NOMO-1 (cell line): Measurements from ENCODE around the gene COPRS.
"Not testable (repeated sequence)": the region's sequence is repeated elsewhere in the genome, so short reads cannot be mapped to it uniquely, and the experiment has no call there.

Experiments
- DNase-seq, 2 experiments: peaks; one replicate each; lab custom pipeline; 2025; ENCODE audit not compliant: unreplicated experiment in 2 of 2; lab: John Stamatoyannopoulos, UW

Gene COPRS

GRCh38 chr17:31853911-31854470, 5.1 kb downstream of the COPRS start:
- DNase-seq: no peak

- no peak for DNase-seq
These were observed 13.8 kb downstream of the COPRS start for GRCh38 chr17:31845291-31845690.

GRCh38 chr17:31843070-31843745, 15.8 kb downstream of the COPRS start:
- no peak for DNase-seq

GRCh38 chr17:31842195-31843069, 16.6 kb downstream of the COPRS start:
- DNase-seq: peak; percentile 50 to 60

- DNase-seq: no peak
These were observed 17.2 kb downstream of the COPRS start for GRCh38 chr17:31841850-31842194.

- no peak for DNase-seq
These were observed 20.3 kb downstream of the COPRS start for GRCh38 chr17:31838636-31839225.

- DNase-seq: no peak
These were observed 23.1 kb downstream of the COPRS start for GRCh38 chr17:31835984-31836383.

- DNase-seq: peak; percentile 64 to 77
These were observed 24.6 kb downstream of the COPRS start for GRCh38 chr17:31834448-31834847.

- no peak for DNase-seq
These were observed 26.3 kb downstream of the COPRS start for GRCh38 chr17:31832746-31833145.

GRCh38 chr17:31830971-31831858, 27.8 kb downstream of the COPRS start:
- DNase-seq: no peak

GRCh38 chr17:31829649-31830048, 29.4 kb downstream of the COPRS start:
- no peak for DNase-seq

GRCh38 chr17:31828955-31829354, 30.1 kb downstream of the COPRS start:
- DNase-seq: not testable (repeated sequence)

- no peak for DNase-seq
These were observed 32.9 kb downstream of the COPRS start for GRCh38 chr17:31825961-31826691.

- DNase-seq: no peak
These were observed 34.2 kb downstream of the COPRS start for GRCh38 chr17:31824766-31825360.

- no peak for DNase-seq
These were observed 36.0 kb downstream of the COPRS start for GRCh38 chr17:31823014-31823413.

- no peak for DNase-seq
These were observed 38.2 kb downstream of the COPRS start for GRCh38 chr17:31820691-31821435.

GRCh38 chr17:31819578-31819977, 39.5 kb downstream of the COPRS start:
- DNase-seq: no peak

GRCh38 chr17:31818863-31819262, 40.2 kb downstream of the COPRS start:
- not testable (repeated sequence) for DNase-seq
